Measurements from ENCODE around the gene COL8A1. TPM values are rescaled to one million over a fixed set of nuclear protein-coding genes. Genes with fewer than 3 reads are reported as not detected.
A peak's percentile ranks its signal among the peaks of the same experiment; 100 is the strongest.

COL8A1 gene
- total RNA-seq, 4 donors from 2014 or later, result 31.5 to 139 (median 71.4) TPM

DNA sequence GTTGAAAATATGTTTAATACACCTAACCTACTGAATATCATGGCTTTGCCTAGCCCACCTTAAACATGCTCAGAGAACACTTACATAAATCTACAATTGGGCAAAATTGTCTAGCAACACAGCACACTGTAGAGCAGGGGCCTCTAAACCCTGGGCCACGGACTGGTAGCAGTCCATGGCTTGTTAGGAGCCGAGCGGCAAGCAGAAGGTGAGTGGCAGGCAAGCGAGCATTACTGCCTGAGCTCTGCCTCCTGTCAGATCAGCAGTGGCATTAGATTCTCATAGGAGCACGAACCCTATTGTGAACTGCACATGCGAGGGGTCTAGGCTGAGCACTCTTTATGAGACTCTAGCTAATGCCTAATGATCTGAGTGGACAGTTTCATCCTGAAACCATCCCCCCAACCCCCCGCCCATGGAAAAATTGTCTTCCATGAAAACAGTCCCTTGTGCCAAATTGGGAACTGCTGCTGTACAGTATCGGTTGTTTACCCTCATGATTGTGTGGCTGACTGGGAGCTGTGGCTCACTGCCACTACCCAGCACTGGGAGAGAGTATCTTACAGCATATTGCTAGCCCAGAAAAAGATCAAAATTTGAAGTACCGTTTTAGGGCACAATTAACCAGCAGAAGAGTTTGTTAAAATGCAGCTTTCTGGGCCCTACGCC, 205.3 kb downstream of the COL8A1 start:
- TF ChIP-seq POLR2AphosphoS5 (IDR thresholded peaks at IDR 0.05) (peak in 1 of 2 donors; percentile 26), POLR2A (IDR thresholded peaks at IDR 0.05; ENCODE audit: low read depth) (no peak)
- WGBS, result 30% methylated on average over 7 of the region's 10 CpGs
- no peaks in the 10 kb centered on the region for H3K27me3 ChIP-seq
- H3K9me3 ChIP-seq, result peaks cover 0 to 1% (median 0%) of the 10 kb centered on the region in 4 donors
- peaks cover 0 to 9% (median 0%) of the 10 kb centered on the region in 4 donors for H3K36me3 ChIP-seq
- intact Hi-C loops (cut with DNase I), result loop anchor here (2.0 to 10.0 kb wide), 2 partner anchors 201 to 411 kb away; no protein-coding TSS in a partner anchor
- H3K4me3 ChIP-seq, result peak overlapping the region in 3 of 4 donors; percentile 4 to 24 (median 10)
- peak overlapping the region; percentile 78 to 85 (median 80) for H3K27ac ChIP-seq (replicated peaks in 1 of 4)
- H3K4me1 ChIP-seq, result peaks cover 51 to 62% (median 61%) of the 10 kb centered on the region in 4 donors
- DNase-seq (ENCODE audit: extremely low spot score), result no peak

DNA sequence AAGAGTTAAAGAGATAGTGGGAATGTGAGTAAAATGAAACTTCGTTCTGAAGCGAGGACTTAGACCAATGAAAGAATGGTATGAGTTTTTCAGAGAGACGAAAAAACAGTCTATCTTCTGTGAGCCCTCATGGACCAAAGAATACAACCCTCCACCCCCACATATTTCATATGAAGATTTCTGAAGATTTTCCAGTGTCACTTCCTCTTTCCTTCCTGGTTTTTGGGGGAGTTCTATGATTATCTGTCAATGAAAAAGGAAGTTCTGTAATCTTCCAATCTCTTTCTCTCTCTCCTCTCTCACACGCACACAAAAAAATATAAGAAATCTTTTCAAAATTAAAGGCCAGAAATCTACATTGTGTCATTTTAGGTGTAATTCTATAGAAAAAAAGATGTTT, 206.9 kb downstream of the COL8A1 start:
- Histone ChIP-seq H3K36me3 (peaks cover 0 to 25% (median 5%) of the 10 kb centered on the region in 4 donors), H3K4me1 (peaks cover 51 to 73% (median 64%) of the 10 kb centered on the region in 4 donors), H3K9me3 (peaks cover 0 to 6% (median under 1%) of the 10 kb centered on the region in 4 donors), H3K4me3 (no peak overlapping the region), H3K27me3 (no peaks in the 10 kb centered on the region), H3K27ac (replicated peaks in 1 of 4) (peak overlapping the region; percentile 78 to 85 (median 80))
- TF ChIP-seq EP300 (IDR thresholded peaks at IDR 0.05), result no peak
- no peak for TF ChIP-seq POLR2A (IDR thresholded peaks at IDR 0.05; ENCODE audit: low read depth)
- TF ChIP-seq, protein P1, sequence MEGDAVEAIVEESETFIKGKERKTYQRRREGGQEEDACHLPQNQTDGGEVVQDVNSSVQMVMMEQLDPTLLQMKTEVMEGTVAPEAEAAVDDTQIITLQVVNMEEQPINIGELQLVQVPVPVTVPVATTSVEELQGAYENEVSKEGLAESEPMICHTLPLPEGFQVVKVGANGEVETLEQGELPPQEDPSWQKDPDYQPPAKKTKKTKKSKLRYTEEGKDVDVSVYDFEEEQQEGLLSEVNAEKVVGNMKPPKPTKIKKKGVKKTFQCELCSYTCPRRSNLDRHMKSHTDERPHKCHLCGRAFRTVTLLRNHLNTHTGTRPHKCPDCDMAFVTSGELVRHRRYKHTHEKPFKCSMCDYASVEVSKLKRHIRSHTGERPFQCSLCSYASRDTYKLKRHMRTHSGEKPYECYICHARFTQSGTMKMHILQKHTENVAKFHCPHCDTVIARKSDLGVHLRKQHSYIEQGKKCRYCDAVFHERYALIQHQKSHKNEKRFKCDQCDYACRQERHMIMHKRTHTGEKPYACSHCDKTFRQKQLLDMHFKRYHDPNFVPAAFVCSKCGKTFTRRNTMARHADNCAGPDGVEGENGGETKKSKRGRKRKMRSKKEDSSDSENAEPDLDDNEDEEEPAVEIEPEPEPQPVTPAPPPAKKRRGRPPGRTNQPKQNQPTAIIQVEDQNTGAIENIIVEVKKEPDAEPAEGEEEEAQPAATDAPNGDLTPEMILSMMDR (IDR thresholded peaks at IDR 0.05), result no peak
- no peak for TF ChIP-seq POLR2AphosphoS5 (IDR thresholded peaks at IDR 0.05)
- WGBS, result 37% methylated on average over 4 of the region's 4 CpGs
- DNase-seq (ENCODE audit: extremely low spot score), result no peak
- intact Hi-C loops (cut with DNase I), result loop anchor here (10.0 kb wide), 1 partner anchor 199 kb away; no protein-coding TSS in a partner anchor

DNA sequence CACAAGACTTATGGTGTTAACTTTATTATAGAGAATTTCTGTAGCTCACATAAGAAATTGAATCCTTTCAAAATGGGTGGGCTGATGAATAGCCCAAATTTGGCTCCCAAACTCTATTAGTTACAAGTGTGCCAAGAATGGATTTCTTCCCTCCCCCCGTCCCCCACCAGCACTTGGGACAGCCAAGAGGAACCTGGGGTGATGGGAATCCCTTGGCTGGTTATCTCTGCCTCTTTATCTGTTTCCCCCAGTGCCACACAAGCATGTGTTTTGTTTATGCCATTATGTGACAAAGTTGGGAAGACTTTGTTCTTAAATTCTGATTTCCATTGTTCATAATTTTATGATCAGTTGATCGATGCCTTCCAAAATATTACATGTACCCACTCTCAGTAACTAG, 207.6 kb downstream of the COL8A1 start:
- WGBS, result 37% methylated on average over 2 of the region's 2 CpGs
- intact Hi-C loops (cut with DNase I), result loop anchor here (10.0 kb wide), 1 partner anchor 199 kb away; no protein-coding TSS in a partner anchor
- DNase-seq (ENCODE audit: extremely low spot score), result no peak

DNA sequence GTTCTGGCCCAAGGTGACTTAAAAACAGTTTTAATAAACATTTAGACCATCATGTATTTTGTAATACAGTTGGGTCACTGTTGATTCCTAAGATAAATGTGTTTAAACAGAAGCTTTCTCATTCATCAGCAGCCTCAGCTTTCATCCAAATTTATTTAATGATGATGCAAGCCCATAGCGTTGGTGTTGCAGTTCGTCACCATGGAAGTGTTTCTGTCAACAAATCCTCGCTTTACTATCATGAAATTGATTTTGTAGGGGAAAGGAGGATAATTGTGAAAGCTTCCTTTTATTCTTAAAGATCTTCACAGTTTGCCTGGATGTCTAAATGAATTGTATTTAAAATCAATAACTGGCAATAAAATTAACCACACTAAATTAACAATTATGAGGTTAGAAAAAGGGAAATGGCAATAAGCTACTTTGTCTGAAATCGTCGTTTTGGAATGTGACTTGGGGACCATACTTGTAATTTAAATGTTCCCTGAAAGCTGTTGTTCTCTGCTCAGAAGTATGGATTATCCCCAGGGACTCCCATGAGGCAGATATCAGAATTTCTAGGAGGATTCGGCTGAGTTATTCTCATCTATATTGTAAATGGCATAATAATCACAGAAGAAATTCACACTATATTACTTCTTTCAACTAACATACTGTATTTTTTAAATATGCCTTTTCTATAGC, 208.2 kb downstream of the COL8A1 start:
- H3K9me3 ChIP-seq, result peaks cover 0 to 6% (median 2%) of the 10 kb centered on the region in 4 donors
- intact Hi-C loops (cut with DNase I), result loop anchor here (10.0 kb wide), 1 partner anchor 198 kb away; no protein-coding TSS in a partner anchor
- peaks cover 51 to 83% (median 64%) of the 10 kb centered on the region in 4 donors for H3K4me1 ChIP-seq
- peak overlapping the region; percentile 78 to 85 (median 80) for H3K27ac ChIP-seq (replicated peaks in 1 of 4)
- peaks cover 0 to 35% (median 13%) of the 10 kb centered on the region in 4 donors for H3K36me3 ChIP-seq
- no peak for DNase-seq (ENCODE audit: extremely low spot score)
- 26% methylated on average over 6 of the region's 6 CpGs for WGBS
- H3K4me3 ChIP-seq, result no peak overlapping the region
- H3K27me3 ChIP-seq, result no peaks in the 10 kb centered on the region
- no peak for TF ChIP-seq POLR2A (IDR thresholded peaks at IDR 0.05; ENCODE audit: low read depth)
- peak; percentile 25 to 74 for TF ChIP-seq POLR2AphosphoS5 (IDR thresholded peaks at IDR 0.05)

More for the DNA sequence above, 207.6 kb downstream of the COL8A1 start:
- Histone ChIP-seq H3K9me3 (peaks cover 0 to 6% (median 1%) of the 10 kb centered on the region in 4 donors), H3K36me3 (peaks cover 0 to 32% (median 11%) of the 10 kb centered on the region in 4 donors), H3K27ac (replicated peaks in 1 of 4) (peak overlapping the region; percentile 78 to 85 (median 80)), H3K27me3 (no peaks in the 10 kb centered on the region), H3K4me3 (no peak overlapping the region), H3K4me1 (peaks cover 51 to 78% (median 64%) of the 10 kb centered on the region in 4 donors)
- no peak for TF ChIP-seq EP300 (IDR thresholded peaks at IDR 0.05)
- no peak for TF ChIP-seq POLR2AphosphoS5 (IDR thresholded peaks at IDR 0.05)
- no peak for TF ChIP-seq POLR2A (IDR thresholded peaks at IDR 0.05; ENCODE audit: low read depth)
- TF ChIP-seq, protein P1 (IDR thresholded peaks at IDR 0.05), result no peak

DNA sequence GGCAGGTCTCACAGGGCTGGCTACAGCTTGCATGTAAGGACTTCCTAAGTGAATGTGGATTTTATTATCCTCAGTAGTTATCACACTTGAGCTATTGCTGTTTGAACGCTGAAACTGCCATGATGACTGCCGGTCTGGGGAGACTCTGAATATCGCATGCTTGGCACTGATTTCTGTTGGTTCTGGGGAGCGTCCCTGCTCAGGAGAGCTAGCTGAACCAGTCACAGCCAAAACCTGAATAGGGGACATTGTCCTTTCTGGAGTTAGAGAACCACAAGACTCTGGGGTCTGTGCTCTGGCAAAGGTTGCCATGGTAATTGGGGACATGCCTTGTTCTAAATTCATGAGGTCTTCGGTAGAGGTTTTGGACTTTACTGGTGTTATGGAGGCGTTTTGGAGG, 210.0 kb downstream of the COL8A1 start:
- H3K27ac ChIP-seq (replicated peaks in 1 of 4), result peak overlapping the region; percentile 78 to 85 (median 80)
- peaks cover 47 to 84% (median 55%) of the 10 kb centered on the region in 4 donors for H3K4me1 ChIP-seq
- no peak for DNase-seq (ENCODE audit: extremely low spot score)
- TF ChIP-seq EP300 (IDR thresholded peaks at IDR 0.05), result no peak
- no peak for TF ChIP-seq POLR2A (IDR thresholded peaks at IDR 0.05; ENCODE audit: low read depth)
- TF ChIP-seq, protein P1 (IDR thresholded peaks at IDR 0.05), result no peak
- TF ChIP-seq POLR2AphosphoS5 (IDR thresholded peaks at IDR 0.05), result no peak
- peaks cover 0 to 6% (median 4%) of the 10 kb centered on the region in 4 donors for H3K9me3 ChIP-seq
- no peaks in the 10 kb centered on the region for H3K27me3 ChIP-seq
- H3K4me3 ChIP-seq, result no peak overlapping the region
- intact Hi-C loops (cut with DNase I), result loop anchor here (10.0 kb wide), 1 partner anchor 196 kb away; no protein-coding TSS in a partner anchor
- WGBS, result 80% methylated on average over 6 of the region's 6 CpGs
- H3K36me3 ChIP-seq, result peaks cover 0 to 39% (median 13%) of the 10 kb centered on the region in 4 donors

Other genes with a start within 250 kb of the COL8A1 start
- gene CMSS1, start 179.3 kb downstream of the COL8A1 start, total RNA-seq, result 10 to 100 TPM; 11.2 to 16.3 (median 14.1) TPM

Measured in esophagus muscularis mucosa (tissue), 4 donors.